Mucosa of descending colon (tissue), 3 donors: ENCODE measurements around the gene DLEC1. TPM values are rescaled to one million over a fixed set of nuclear protein-coding genes. Genes with fewer than 3 reads are reported as not detected.

Experiments used
- ATAC-seq: fragments of 200-7000 bp; cut with Tn5 transposase; one replicate; pipeline ENCODE4 v1.9.1; 2020; ENCODE audit warnings: mild to moderate bottlenecking, moderate library complexity
- DNase-seq, 3 donors: peaks; one replicate each; pipeline ENCODE4 v3.0.0-alpha.2; 2020
- H3K36me3 ChIP-seq: fragments of 200-600 bp; one replicate; pipeline ENCODE4 v1.8.0; 2021; ENCODE audit warnings: low read depth, mild to moderate bottlenecking
- H3K4me1 ChIP-seq: fragments of 200-600 bp; one replicate; pipeline ENCODE4 v1.8.0; 2021; ENCODE audit warnings: low read depth, mild to moderate bottlenecking
- H3K4me3 ChIP-seq: fragments of 200-600 bp; one replicate; pipeline ENCODE4 v1.8.0; 2021; ENCODE audit warnings: mild to moderate bottlenecking
- H3K9me3 ChIP-seq: fragments of 200-600 bp; one replicate; pipeline ENCODE4 v1.8.0; 2021; ENCODE audit warnings: mild to moderate bottlenecking
- intact Hi-C, 2 donors: fragments of 100-400 bp; cut with DNase I in 1 of 2; cut with micrococcal nuclease in 1 of 2; formaldehyde crosslinking; loops; one replicate each; pipeline versions ENCODE4 v1.11.0 to v1.11.1; 2022; cut with DNase I, micrococcal nuclease
- total RNA-seq, 3 donors: library from RNA; stranded (reverse); fragmentation: NEBNext Ultra II Directional in 2 of 3; extraction: Animal tissue kit (Norgen Biotek cat#: 25700) in 2 of 3; gene quantifications; one replicate each; pipeline versions ENCODE4 v1.2.1 to v1.2.4, GENCODE V29; 2021 to 2023
- TF ChIP-seq, protein P1 (sequence below): fragments of 200-600 bp; IDR thresholded peaks from one replicate; pipeline ENCODE4 v1.8.0; 2022; ENCODE audit warnings: antibody characterized with exemption, mild to moderate bottlenecking
- donor health status: DM: no; HTN: no; CAD: no; lungs with moderate emphysema.
- donor health status: DM: no; HTN: no; CAD: no.
- donor health status: DM: no; HTN: yes; CAD: no.

DLEC1 gene
- total RNA-seq, 3 donors from 2014 or later = 0.73 to 1.7 (median 1.5) TPM

DNA sequence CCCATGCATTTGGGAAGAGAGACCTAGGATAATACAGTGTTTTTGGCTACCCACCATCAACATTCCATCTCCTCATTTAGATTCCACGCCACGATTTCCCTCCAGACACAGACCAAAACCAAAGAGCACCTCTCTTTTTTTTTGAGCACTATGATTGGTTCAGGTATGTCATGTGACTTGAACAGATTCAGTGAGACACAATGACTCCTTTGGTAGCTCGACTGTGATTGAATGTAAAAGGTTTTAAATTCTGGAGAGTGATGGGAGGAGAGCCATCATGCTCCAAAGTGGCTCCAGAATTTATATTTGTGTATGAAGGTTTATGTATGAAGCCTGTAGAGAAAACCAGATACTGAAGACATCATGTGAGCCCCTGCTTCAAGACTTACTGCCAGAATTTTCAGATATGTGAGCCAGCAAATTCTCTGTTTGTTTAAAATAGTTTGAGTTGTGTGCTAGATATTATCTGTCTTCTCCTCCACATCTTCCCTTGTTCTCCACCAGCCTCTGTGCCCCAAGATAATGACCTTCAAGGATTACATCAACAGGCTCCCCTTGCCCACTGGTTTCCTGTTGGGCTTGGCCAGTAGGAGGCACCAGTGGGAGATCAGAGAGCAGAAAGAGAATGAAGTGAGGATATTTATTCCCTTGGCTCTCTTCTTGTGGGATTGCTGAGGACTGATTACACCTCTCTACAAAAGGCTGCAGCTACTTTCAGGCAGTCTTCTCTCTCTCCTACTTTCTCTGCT lies 111.9 kb downstream of the DLEC1 start:
- ATAC-seq = no peak
- H3K36me3 ChIP-seq = no peaks in the 10 kb centered on the region
- DNase-seq = peak in 1 of 3 donors; percentile 6
- peaks cover 9% of the 10 kb centered on the region for H3K9me3 ChIP-seq
- TF ChIP-seq, protein P1, sequence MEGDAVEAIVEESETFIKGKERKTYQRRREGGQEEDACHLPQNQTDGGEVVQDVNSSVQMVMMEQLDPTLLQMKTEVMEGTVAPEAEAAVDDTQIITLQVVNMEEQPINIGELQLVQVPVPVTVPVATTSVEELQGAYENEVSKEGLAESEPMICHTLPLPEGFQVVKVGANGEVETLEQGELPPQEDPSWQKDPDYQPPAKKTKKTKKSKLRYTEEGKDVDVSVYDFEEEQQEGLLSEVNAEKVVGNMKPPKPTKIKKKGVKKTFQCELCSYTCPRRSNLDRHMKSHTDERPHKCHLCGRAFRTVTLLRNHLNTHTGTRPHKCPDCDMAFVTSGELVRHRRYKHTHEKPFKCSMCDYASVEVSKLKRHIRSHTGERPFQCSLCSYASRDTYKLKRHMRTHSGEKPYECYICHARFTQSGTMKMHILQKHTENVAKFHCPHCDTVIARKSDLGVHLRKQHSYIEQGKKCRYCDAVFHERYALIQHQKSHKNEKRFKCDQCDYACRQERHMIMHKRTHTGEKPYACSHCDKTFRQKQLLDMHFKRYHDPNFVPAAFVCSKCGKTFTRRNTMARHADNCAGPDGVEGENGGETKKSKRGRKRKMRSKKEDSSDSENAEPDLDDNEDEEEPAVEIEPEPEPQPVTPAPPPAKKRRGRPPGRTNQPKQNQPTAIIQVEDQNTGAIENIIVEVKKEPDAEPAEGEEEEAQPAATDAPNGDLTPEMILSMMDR = no peak
- intact Hi-C loops = no loop called here
- H3K4me1 ChIP-seq = no peaks in the 10 kb centered on the region
- H3K4me3 ChIP-seq = no peak overlapping the region

DNA sequence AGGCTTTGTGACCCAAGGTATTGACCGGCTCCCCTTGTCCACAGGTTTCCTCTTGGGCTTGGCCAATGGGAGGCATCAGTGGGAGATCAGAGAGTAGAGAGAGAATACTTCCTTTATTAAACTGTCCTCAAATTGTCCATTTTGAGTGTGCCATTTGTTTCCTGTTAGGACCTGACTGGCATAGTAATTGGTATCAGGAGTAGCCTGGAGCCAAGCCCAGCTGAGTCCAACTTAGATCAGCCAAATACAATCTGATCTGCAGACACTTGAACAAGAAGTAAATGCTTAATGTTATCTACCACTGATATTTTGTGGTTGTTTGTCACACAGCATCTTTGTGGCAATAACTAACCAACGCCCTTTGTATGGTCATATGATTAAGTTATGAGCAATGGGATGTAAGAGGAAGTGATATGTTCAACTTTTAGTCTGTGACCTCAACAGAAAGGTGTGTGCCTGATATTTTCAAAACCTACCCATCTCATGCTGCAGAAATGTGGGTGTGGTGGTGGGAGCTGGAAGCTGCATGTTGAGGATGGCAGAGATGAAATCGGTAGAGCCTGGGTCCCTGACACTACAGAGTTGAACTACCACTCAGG lies 112.8 kb downstream of the DLEC1 start:
- Histone ChIP-seq H3K4me3 (no peak overlapping the region), H3K4me1 (no peaks in the 10 kb centered on the region), H3K36me3 (no peaks in the 10 kb centered on the region), H3K9me3 (peaks cover 7% of the 10 kb centered on the region)
- no peak for DNase-seq
- intact Hi-C loops = no loop called here
- TF ChIP-seq, protein P1 = no peak
- peak; percentile 85 for ATAC-seq

GRCh38 chr3:38152609-38153008 lies 113.6 kb downstream of the DLEC1 start:
- Histone ChIP-seq H3K4me3 (no peak overlapping the region), H3K36me3 (no peaks in the 10 kb centered on the region), H3K4me1 (no peaks in the 10 kb centered on the region), H3K9me3 (no peaks in the 10 kb centered on the region)
- no peak for ATAC-seq
- TF ChIP-seq, protein P1 = no peak
- DNase-seq = no peak
- intact Hi-C loops = no loop called here

DNA sequence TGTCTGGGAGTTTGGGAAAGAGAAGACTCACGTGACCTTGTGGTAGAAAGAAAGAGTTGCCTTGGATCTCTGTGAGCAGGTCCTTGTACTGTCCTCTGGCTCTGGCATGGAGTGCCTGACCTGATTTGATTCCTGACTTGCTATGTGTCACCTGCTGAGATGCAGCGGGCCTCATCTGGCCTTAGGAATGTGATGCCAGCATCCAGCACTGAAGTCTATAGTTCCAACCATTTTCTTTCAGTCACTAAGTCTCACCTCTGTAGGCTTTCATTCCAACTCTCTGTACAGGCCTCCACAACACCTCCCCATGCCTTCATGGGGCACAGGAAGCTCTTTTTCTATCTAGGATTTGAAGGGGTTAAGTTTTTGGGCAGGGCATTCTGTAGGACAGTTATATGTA lies 114.2 kb downstream of the DLEC1 start:
- DNase-seq (no peak), ATAC-seq (no peak)
- H3K9me3 ChIP-seq = no peaks in the 10 kb centered on the region
- intact Hi-C loops = no loop called here
- TF ChIP-seq, protein P1 = no peak
- H3K36me3 ChIP-seq = no peaks in the 10 kb centered on the region
- no peaks in the 10 kb centered on the region for H3K4me1 ChIP-seq
- H3K4me3 ChIP-seq = no peak overlapping the region

GRCh38 chr3:38154033-38154494 lies 115.1 kb downstream of the DLEC1 start:
- TF ChIP-seq, protein P1 = no peak
- no peaks in the 10 kb centered on the region for H3K4me1 ChIP-seq
- no peaks in the 10 kb centered on the region for H3K36me3 ChIP-seq
- ATAC-seq = peak; percentile 41
- intact Hi-C loops = no loop called here
- no peak overlapping the region for H3K4me3 ChIP-seq
- no peaks in the 10 kb centered on the region for H3K9me3 ChIP-seq
- DNase-seq = no peak
